MCF 10A (cell line): ENCODE measurements around the gene CDIP1. TPM values are rescaled to one million over a fixed set of nuclear protein-coding genes. Genes with fewer than 3 reads are reported as not detected.
A peak's percentile ranks its signal among the peaks of the same experiment; 100 is the strongest.

ENCODE experiments used
- BruUV-seq: library from RNA; stranded (reverse); fragments of 400-500 nt; replicated peaks from 2 replicates; lab custom pipeline; 2021; lab: Mats Ljungman, UMichigan
- CTCF ChIA-PET: fragments of 300-600 bp; sonication (Branson Sonifier 250); formaldehyde crosslinking; extraction: SDS; loops from one replicate; lab custom pipeline; 2021; ENCODE audit warnings: antibody characterized with exemption, inconsistent platforms; lab: Yijun Ruan, JAX
- POLR2A ChIA-PET: fragments of 300-600, 350-650 bp; sonication (Branson Sonifier 250); formaldehyde crosslinking; extraction: SDS; loops from one replicate; lab custom pipeline; 2020; ENCODE audit warnings: antibody characterized with exemption, inconsistent platforms; lab: Yijun Ruan, JAX
- DNase-seq: peaks from one replicate; pipeline ENCODE4 v3.0.0-alpha.2; 2018; ENCODE audit not compliant: unreplicated experiment
- H3K27ac Mint-ChIP-seq: one replicate; pipeline ENCODE4 v1.8.0; 2022; ENCODE audit warnings: mild to moderate bottlenecking, low read depth, mixed read lengths; ENCODE audit not compliant: unreplicated experiment
- H3K27me3 Mint-ChIP-seq: one replicate; pipeline ENCODE4 v1.8.0; 2022; ENCODE audit warnings: mixed read lengths; ENCODE audit not compliant: insufficient read depth, unreplicated experiment
- H3K36me3 Mint-ChIP-seq: one replicate; pipeline ENCODE4 v1.8.0; 2022; ENCODE audit warnings: mild to moderate bottlenecking, moderate library complexity, mixed read lengths; ENCODE audit not compliant: insufficient read depth, unreplicated experiment
- H3K4me1 Mint-ChIP-seq: one replicate; pipeline ENCODE4 v1.8.0; 2022; ENCODE audit warnings: mixed read lengths; ENCODE audit not compliant: insufficient read depth, unreplicated experiment
- H3K4me3 Mint-ChIP-seq: one replicate; pipeline ENCODE4 v1.8.0; 2022; ENCODE audit warnings: mild to moderate bottlenecking, moderate library complexity, mixed read lengths; ENCODE audit not compliant: unreplicated experiment
- H3K9me3 Mint-ChIP-seq: one replicate; pipeline ENCODE4 v1.8.0; 2022; ENCODE audit warnings: mixed read lengths; ENCODE audit not compliant: unreplicated experiment
- intact Hi-C: fragments of 100-400 bp; cut with micrococcal nuclease; formaldehyde crosslinking; loops from 2 replicates; pipeline ENCODE4 v1.14.1; 2022
- total RNA-seq: library from RNA; stranded (reverse); gene quantifications from 2 replicates; pipeline ENCODE4 v1.2.3, GENCODE V29; 2022
- TF ChIP-seq, protein P1 (sequence below): fragments of 200-600 bp; IDR thresholded peaks from one replicate; pipeline ENCODE4 v1.8.0; 2022; ENCODE audit warnings: antibody characterized with exemption, mild to moderate bottlenecking; ENCODE audit not compliant: unreplicated experiment

The CDIP1 gene
- total RNA-seq, 1 experiment from 2014 or later, result 6.0 TPM

DNA sequence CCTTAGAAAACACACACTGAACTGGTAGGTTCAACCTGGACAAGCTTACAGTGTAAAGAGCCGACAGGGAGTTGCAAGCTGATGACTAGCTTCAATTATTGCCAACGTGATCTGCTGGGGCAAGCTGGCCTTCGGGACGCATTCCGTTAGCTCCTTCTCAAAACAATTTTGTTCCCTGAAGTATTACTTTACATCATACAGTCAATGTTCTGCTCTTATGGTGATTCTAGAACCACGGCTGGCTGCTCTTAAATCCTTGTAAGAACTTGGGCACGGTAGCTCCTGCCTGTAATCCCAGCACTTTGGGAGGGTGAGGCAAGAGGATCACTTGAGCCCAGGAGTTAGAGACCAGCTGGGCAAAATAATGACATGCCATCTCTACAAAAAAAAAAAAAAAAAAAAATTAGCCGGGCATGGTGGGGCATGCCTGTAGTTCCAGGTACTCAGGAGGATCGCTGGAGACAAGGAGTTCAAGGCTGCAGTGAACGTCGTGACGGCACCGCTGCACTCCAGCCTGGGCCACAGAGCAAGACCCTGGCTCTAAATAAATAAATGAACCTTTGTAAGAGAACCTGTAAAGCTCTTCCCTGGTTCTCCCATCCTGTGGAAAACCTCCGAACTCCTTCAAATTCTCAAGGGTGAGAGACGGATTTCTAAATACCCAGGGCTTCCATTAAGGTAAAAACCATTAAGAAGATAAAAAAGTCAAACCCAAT lies 2.0 kb downstream of the CDIP1 start:
- H3K4me1 Mint-ChIP-seq, result no peaks in the 10 kb centered on the region
- H3K4me3 Mint-ChIP-seq, result peak overlapping the region; percentile 65
- peaks cover 6% of the 10 kb centered on the region for H3K36me3 Mint-ChIP-seq
- ChIA-PET POLR2A (no interaction called here), CTCF (interaction anchor here (1.0 to 3.2 kb wide), 2 partner anchors 13 to 49 kb away, joined by 3 to 23 read pairs; no protein-coding TSS in a partner anchor)
- intact Hi-C loops, result no loop called here
- BruUV-seq, result TSS peak; percentile 47
- H3K9me3 Mint-ChIP-seq, result peaks cover 8% of the 10 kb centered on the region
- no peaks in the 10 kb centered on the region for H3K27me3 Mint-ChIP-seq
- no peak overlapping the region for H3K27ac Mint-ChIP-seq
- TF ChIP-seq, protein P1, sequence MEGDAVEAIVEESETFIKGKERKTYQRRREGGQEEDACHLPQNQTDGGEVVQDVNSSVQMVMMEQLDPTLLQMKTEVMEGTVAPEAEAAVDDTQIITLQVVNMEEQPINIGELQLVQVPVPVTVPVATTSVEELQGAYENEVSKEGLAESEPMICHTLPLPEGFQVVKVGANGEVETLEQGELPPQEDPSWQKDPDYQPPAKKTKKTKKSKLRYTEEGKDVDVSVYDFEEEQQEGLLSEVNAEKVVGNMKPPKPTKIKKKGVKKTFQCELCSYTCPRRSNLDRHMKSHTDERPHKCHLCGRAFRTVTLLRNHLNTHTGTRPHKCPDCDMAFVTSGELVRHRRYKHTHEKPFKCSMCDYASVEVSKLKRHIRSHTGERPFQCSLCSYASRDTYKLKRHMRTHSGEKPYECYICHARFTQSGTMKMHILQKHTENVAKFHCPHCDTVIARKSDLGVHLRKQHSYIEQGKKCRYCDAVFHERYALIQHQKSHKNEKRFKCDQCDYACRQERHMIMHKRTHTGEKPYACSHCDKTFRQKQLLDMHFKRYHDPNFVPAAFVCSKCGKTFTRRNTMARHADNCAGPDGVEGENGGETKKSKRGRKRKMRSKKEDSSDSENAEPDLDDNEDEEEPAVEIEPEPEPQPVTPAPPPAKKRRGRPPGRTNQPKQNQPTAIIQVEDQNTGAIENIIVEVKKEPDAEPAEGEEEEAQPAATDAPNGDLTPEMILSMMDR, result no peak
- DNase-seq, result no peak

- H3K27me3 Mint-ChIP-seq, result no peaks in the 10 kb centered on the region
- POLR2A ChIA-PET, result no interaction called here
- BruUV-seq, result no TSS peak
- H3K9me3 Mint-ChIP-seq, result peaks cover 8% of the 10 kb centered on the region
- DNase-seq, result no peak
- CTCF ChIA-PET, result interaction anchor here (0.6 to 3.2 kb wide), 3 partner anchors 11 to 50 kb away, joined by 3 to 23 read pairs (median 3); no protein-coding TSS in a partner anchor
- TF ChIP-seq, protein P1, result no peak
- no peak overlapping the region for H3K4me3 Mint-ChIP-seq
- H3K4me1 Mint-ChIP-seq, result no peaks in the 10 kb centered on the region
- H3K27ac Mint-ChIP-seq, result no peak overlapping the region
- intact Hi-C loops, result no loop called here
- H3K36me3 Mint-ChIP-seq, result peaks cover 6% of the 10 kb centered on the region
Measured at GRCh38 chr16:4535627-4536108, 2.9 kb downstream of the CDIP1 start.

DNA sequence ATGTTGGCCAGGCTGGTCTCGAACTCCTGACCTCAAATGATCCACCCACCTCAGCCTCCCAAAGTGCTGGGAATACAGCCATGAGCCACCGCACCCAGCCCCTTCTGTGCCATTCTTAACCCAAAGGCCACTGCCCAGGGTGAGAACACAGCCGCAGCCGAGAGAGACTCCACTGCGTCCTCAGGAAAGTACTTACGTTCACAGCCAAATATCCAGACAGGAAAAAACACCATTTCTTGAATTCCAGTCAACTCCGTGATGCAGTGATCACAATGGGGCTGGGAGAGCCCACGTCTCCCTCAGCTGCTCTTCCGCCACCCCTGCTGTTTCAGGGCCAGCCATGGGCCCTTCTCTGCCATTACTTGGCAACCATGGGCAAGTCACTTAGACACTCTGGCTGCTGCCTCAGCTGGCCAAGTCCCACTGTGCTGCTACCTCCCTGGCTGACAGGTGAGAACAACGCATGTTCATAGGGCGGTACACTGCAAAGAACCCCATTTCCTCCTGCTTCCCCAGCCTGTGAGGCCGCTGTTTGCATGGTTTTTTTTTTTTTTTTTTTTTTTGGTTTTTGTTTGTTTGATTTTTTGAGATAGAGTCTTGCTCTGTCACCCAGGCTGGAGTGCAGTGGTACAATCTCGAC lies 4.3 kb downstream of the CDIP1 start:
- Mint-ChIP-seq H3K4me1 (peaks cover 3% of the 10 kb centered on the region), H3K36me3 (peaks cover 6% of the 10 kb centered on the region), H3K4me3 (no peak overlapping the region), H3K27ac (no peak overlapping the region), H3K27me3 (no peaks in the 10 kb centered on the region), H3K9me3 (no peaks in the 10 kb centered on the region)
- intact Hi-C loops, result no loop called here
- no TSS peak for BruUV-seq
- ChIA-PET POLR2A (no interaction called here), CTCF (interaction anchor here (0.7 to 3.2 kb wide), 2 partner anchors 15 to 43 kb away, joined by 5 to 23 read pairs; no protein-coding TSS in a partner anchor)
- TF ChIP-seq, protein P1, result no peak
- DNase-seq, result no peak

- no peaks in the 10 kb centered on the region for H3K9me3 Mint-ChIP-seq
Measured at GRCh38 chr16:4533490-4533889, 5.1 kb downstream of the CDIP1 start.

More at GRCh38 chr16:4533490-4533889, 5.1 kb downstream of the CDIP1 start:
- no peaks in the 10 kb centered on the region for H3K27me3 Mint-ChIP-seq
- no TSS peak for BruUV-seq
- no peak overlapping the region for H3K4me3 Mint-ChIP-seq
- H3K27ac Mint-ChIP-seq, result no peak overlapping the region
- no peak for DNase-seq
- ChIA-PET POLR2A (no interaction called here), CTCF (interaction anchor here (1.0 to 1.6 kb wide), 3 partner anchors 11 to 17 kb away, joined by 3 to 4 read pairs (median 4); no protein-coding TSS in a partner anchor)
- TF ChIP-seq, protein P1, result no peak
- peaks cover 6% of the 10 kb centered on the region for H3K36me3 Mint-ChIP-seq
- intact Hi-C loops, result no loop called here
- peaks cover 8% of the 10 kb centered on the region for H3K4me1 Mint-ChIP-seq
